Endothelial cell of umbilical vein (primary cell): Measurements from ENCODE around the gene ANKDD1A. TPM values are rescaled to one million over a fixed set of nuclear protein-coding genes. Genes with fewer than 3 reads are reported as not detected.

ENCODE experiments used
- BruUV-seq: library from RNA; stranded (reverse); fragments of 400-500 nt; replicated peaks from 2 replicates; lab custom pipeline; 2021; lab: Mats Ljungman, UMichigan
- CTCF ChIA-PET: fragments of 300-600, 350-600 bp; sonication (Branson Sonifier 250); formaldehyde crosslinking; loops from one replicate; lab custom pipeline; 2021; ENCODE audit warnings: antibody characterized with exemption, inconsistent platforms; lab: Charles Lee
- POLR2A ChIA-PET: fragments of 300-600, 350-600 bp; sonication (Branson Sonifier 250); formaldehyde crosslinking; loops from one replicate; lab custom pipeline; 2021; ENCODE audit warnings: antibody characterized with exemption, inconsistent platforms; lab: Charles Lee
- DNase-seq: peaks from one replicate; pipeline ENCODE4 v3.0.0-alpha.2; 2011; ENCODE audit warnings: low read depth, low spot score
- FAIRE-seq: peaks from 2 replicates; lab custom pipeline; 2011; peaks lifted over from hg19 to GRCh38; lab: Jason Lieb, UNC
- H2AFZ ChIP-seq: 2 replicates; pipeline ENCODE4 v1.6.0; 2012; ENCODE audit warnings: low read depth, low read length, control low read depth, inconsistent platforms
- H3K27ac ChIP-seq: 2 replicates; pipeline ENCODE4 v1.5.1; 2011; ENCODE audit warnings: low read depth, mild to moderate bottlenecking, control low read depth, low read length, moderate library complexity; ENCODE audit not compliant: insufficient read depth
- H3K27me3 ChIP-seq, 2 experiments: 2 replicates each; pipeline versions ENCODE4 v1.6.0 to v1.6.1; 2011; ENCODE audit warnings: low read length in 2 of 2, mixed read lengths in 1 of 2; ENCODE audit not compliant: control insufficient read depth in 2 of 2, insufficient read depth in 2 of 2
- H3K36me3 ChIP-seq, 2 experiments: 2 replicates in 1 of 2; 3 replicates in 1 of 2; pipeline ENCODE4 v1.5.1; 2011; ENCODE audit warnings: low read length in 2 of 2, mild to moderate bottlenecking in 1 of 2, moderate library complexity in 1 of 2; ENCODE audit not compliant: control insufficient read depth in 2 of 2, insufficient read depth in 2 of 2; ENCODE audit errors: extremely low read depth in 1 of 2
- H3K4me1 ChIP-seq: 3 replicates; pipeline ENCODE4 v1.5.1; 2011; ENCODE audit warnings: mild to moderate bottlenecking, low read length; ENCODE audit not compliant: control insufficient read depth, insufficient read depth; ENCODE audit errors: extremely low read depth
- H3K4me2 ChIP-seq: 2 replicates; pipeline ENCODE4 v1.6.1; 2011; ENCODE audit warnings: low read length, control low read depth, mixed read lengths; ENCODE audit not compliant: insufficient read depth
- H3K4me3 ChIP-seq, 3 experiments: fragments of 200-600 bp in 1 of 3; sonication (generic), shearing (Covaris generic) in 1 of 3; replicated peaks in 1 of 3; 2 replicates each; pipeline ENCODE4 v1.5.1; 2011 to 2016; ENCODE audit warnings: control low read depth in 3 of 3, low read length in 3 of 3, mild to moderate bottlenecking in 2 of 3, inconsistent platforms in 1 of 3, low read depth in 1 of 3, moderate library complexity in 1 of 3; ENCODE audit not compliant: insufficient read depth in 1 of 3
- H3K79me2 ChIP-seq: 2 replicates; pipeline ENCODE4 v1.6.0; 2012; ENCODE audit warnings: low read length, inconsistent platforms; ENCODE audit not compliant: control insufficient read depth, insufficient read depth
- H3K9ac ChIP-seq: replicated peaks from 2 replicates; pipeline ENCODE3; 2011; ENCODE audit warnings: low read length, control low read depth; ENCODE audit not compliant: insufficient read depth; ENCODE audit errors: extremely low read depth
- H3K9me1 ChIP-seq: replicated peaks from 3 replicates; pipeline ENCODE4 v1.6.0; 2011; ENCODE audit warnings: mild to moderate bottlenecking, low read length; ENCODE audit not compliant: control insufficient read depth, insufficient read depth; ENCODE audit errors: extremely low read depth
- H3K9me3 ChIP-seq: replicated peaks from 2 replicates; pipeline ENCODE4 v1.5.1; 2012; ENCODE audit warnings: low read length, inconsistent platforms; ENCODE audit not compliant: control insufficient read depth, insufficient read depth
- H4K20me1 ChIP-seq: replicated peaks from 2 replicates; pipeline ENCODE3; 2011; ENCODE audit warnings: mild to moderate bottlenecking, low read length; ENCODE audit not compliant: control insufficient read depth, insufficient read depth; ENCODE audit errors: extremely low read depth
- CTCF ChIP-seq, 2 donors: IDR thresholded peaks; 1 replicate in 1 of 2; 2 replicates in 1 of 2; pipeline ENCODE4 v1.5.1; 2011; ENCODE audit warnings: low read length in 2 of 2, mild to moderate bottlenecking in 2 of 2, moderate library complexity in 2 of 2, control low read depth in 1 of 2, inconsistent platforms in 1 of 2, low read depth in 1 of 2; ENCODE audit not compliant: insufficient read depth in 1 of 2; ENCODE audit errors: extremely low read depth in 1 of 2
- EZH2 ChIP-seq: IDR thresholded peaks from 2 replicates; pipeline ENCODE4 v1.6.1; 2012; ENCODE audit warnings: borderline replicate concordance, low read depth, mild to moderate bottlenecking, moderate library complexity, low read length, inconsistent platforms; ENCODE audit not compliant: severe bottlenecking
- FOS ChIP-seq: IDR thresholded peaks from 2 replicates; pipeline ENCODE4 v1.6.1; 2011; ENCODE audit warnings: mild to moderate bottlenecking, low read length, moderate library complexity, borderline replicate concordance; ENCODE audit not compliant: insufficient read depth
- GATA2 ChIP-seq: IDR thresholded peaks from 2 replicates; pipeline ENCODE4 v1.7.0; 2011; ENCODE audit warnings: low read depth, mild to moderate bottlenecking, moderate library complexity, mixed read lengths, low read length; ENCODE audit not compliant: insufficient read length, insufficient read depth
- JUN ChIP-seq: IDR thresholded peaks from 2 replicates; pipeline ENCODE4 v1.6.1; 2011; ENCODE audit warnings: borderline replicate concordance, low read depth; ENCODE audit not compliant: insufficient read length, insufficient read depth
- MAX ChIP-seq: IDR thresholded peaks from 2 replicates; pipeline ENCODE4 v1.6.1; 2011; ENCODE audit not compliant: insufficient read depth, insufficient read length
- MYC ChIP-seq: IDR thresholded peaks from one replicate; pipeline ENCODE4 v1.6.1; 2011; ENCODE audit warnings: mild to moderate bottlenecking, low read depth, low read length
- POLR2A ChIP-seq: IDR thresholded peaks from 2 replicates; pipeline ENCODE4 v1.6.1; 2012; ENCODE audit warnings: low read depth, mild to moderate bottlenecking, control low read depth, low read length
- POLR2AphosphoS5 ChIP-seq: IDR thresholded peaks from 2 replicates; pipeline ENCODE4 v1.6.1; 2012; ENCODE audit warnings: low read depth, mild to moderate bottlenecking, control low read depth, low read length, moderate library complexity; ENCODE audit not compliant: insufficient read depth
- dilution Hi-C: fragments of 300-500 bp; cut with MboI; formaldehyde crosslinking; loops from one replicate; pipeline ENCODE4 v1.15.0; 2019; ENCODE audit warnings: low sequenced_read_pairs; ENCODE audit not compliant: extremely low pct_ligation_motif_present
- intact Hi-C: fragments of 100-400 bp; cut with micrococcal nuclease; formaldehyde crosslinking; loops from one replicate; pipeline ENCODE4 v1.10.0; 2022
- polyA plus RNA-seq, 4 experiments: library from polyadenylated mRNA; depleted of rRNA in 3 of 4; stranded (reverse) in 3 of 4; unstranded in 1 of 4; fragments of >200 nt; gene quantifications; 2 replicates each; pipeline versions ENCODE4 v1.2.1 to v1.2.3, GENCODE V29; 2011 to 2012; ENCODE audit warnings: missing spikeins in 1 of 4
- total RNA-seq: library from RNA; stranded (reverse); gene quantifications from 2 replicates; pipeline ENCODE4 v1.2.3, GENCODE V29; 2021

The ANKDD1A gene
- total and polyA plus RNA-seq, 2 donors (not counting 3 experiments of a cell fraction or from before 2014, with no cell fraction given): 2.0 to 2.4 TPM

GRCh38 chr15:64954395-64954794 is 42.7 kb downstream of the ANKDD1A start:
- Histone ChIP-seq H3K27ac (no peak overlapping the region), H2AFZ (no peak overlapping the region), H3K4me3 (no peak overlapping the region), H3K4me2 (no peak overlapping the region), H3K4me1 (no peaks in the 10 kb centered on the region), H3K9me3 (no peaks in the 10 kb centered on the region), H3K36me3 (peaks cover 8 to 10% of the 10 kb centered on the region in 2 experiments), H4K20me1 (no peaks in the 10 kb centered on the region), H3K9me1 (no peaks in the 10 kb centered on the region), H3K27me3 (no peaks in the 10 kb centered on the region), H3K79me2 (no peaks in the 10 kb centered on the region), H3K9ac (no peak overlapping the region)
- intact Hi-C loops: no loop called here
- POLR2A ChIA-PET: no interaction called here
- FAIRE-seq: no peak
- no peak for TF ChIP-seq FOS
- TF ChIP-seq POLR2AphosphoS5: no peak
- TF ChIP-seq EZH2: no peak
- CTCF ChIA-PET: no interaction called here
- no TSS peak for BruUV-seq
- dilution Hi-C loops: no loop called here
- DNase-seq: no peak

DNA sequence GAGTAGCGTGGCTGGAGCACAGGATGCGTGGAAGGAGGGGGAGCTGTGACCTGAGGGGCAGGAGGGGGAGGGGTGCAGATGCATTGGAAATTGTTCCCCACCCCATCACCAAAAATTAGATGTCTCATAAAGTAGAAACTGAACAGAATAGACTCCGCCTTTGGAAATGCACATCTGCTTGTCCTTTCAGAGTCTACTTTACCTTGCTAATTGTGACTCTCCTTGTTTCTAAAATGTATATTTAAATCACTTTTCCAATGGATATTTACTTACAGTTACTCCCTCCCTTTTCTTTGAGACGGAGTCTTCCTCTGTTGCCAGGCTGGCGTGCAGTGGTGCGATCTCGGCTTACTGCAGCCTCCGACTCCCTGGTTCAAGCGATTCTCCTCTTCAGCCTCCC is 47.4 kb downstream of the ANKDD1A start:
- intact Hi-C loops: no loop called here
- Histone ChIP-seq H3K9me1 (no peaks in the 10 kb centered on the region), H3K4me2 (no peak overlapping the region), H3K79me2 (no peaks in the 10 kb centered on the region), H4K20me1 (no peaks in the 10 kb centered on the region), H2AFZ (no peak overlapping the region), H3K27ac (no peak overlapping the region), H3K4me3 (no peak overlapping the region), H3K9ac (no peak overlapping the region), H3K4me1 (no peaks in the 10 kb centered on the region), H3K27me3 (no peaks in the 10 kb centered on the region), H3K9me3 (no peaks in the 10 kb centered on the region), H3K36me3 (peaks cover 12 to 35% of the 10 kb centered on the region in 2 experiments)
- BruUV-seq: no TSS peak
- DNase-seq: no peak
- dilution Hi-C loops: no loop called here
- ChIA-PET POLR2A (no interaction called here), CTCF (no interaction called here)
- no peak for TF ChIP-seq POLR2AphosphoS5
- no peak for TF ChIP-seq JUN
- TF ChIP-seq CTCF (IDR thresholded peaks at IDR 0.05; ENCODE audit: extremely low read depth in 1 of 2, insufficient read depth in 1 of 2, low read depth in 1 of 2, low read length in 2 of 2): no peak
- TF ChIP-seq FOS: no peak
- TF ChIP-seq MAX: no peak
- no peak for TF ChIP-seq MYC
- TF ChIP-seq EZH2: no peak
- no peak for TF ChIP-seq GATA2
- no peak for TF ChIP-seq POLR2A
- no peak for FAIRE-seq
